Choroid plexus epithelial cell (primary cell): ENCODE data around the gene VASH2.

ENCODE experiments used
- DNase-seq: peaks from one replicate; pipeline ENCODE4 v3.0.0-alpha.2; 2010; ENCODE audit warnings: low read depth
- H3K4me3 ChIP-seq: 2 replicates; pipeline ENCODE4 v1.5.1; 2011; ENCODE audit warnings: low read depth, mild to moderate bottlenecking, control low read depth, low read length, moderate library complexity
- CTCF ChIP-seq: conservative IDR thresholded peaks from 2 replicates; pipeline ENCODE4 v1.5.1; 2011; ENCODE audit warnings: low read depth, mild to moderate bottlenecking, control low read depth, inconsistent platforms, low read length, moderate library complexity

The VASH2 gene

GRCh38 chr1:212955961-212956620, 5.8 kb downstream of the VASH2 start:
- no peak overlapping the region for H3K4me3 ChIP-seq
- no peak for TF ChIP-seq CTCF
- no peak for DNase-seq

- no peak overlapping the region for H3K4me3 ChIP-seq
- no peak for TF ChIP-seq CTCF
- no peak for DNase-seq
Observed at GRCh38 chr1:212957546-212957945, 7.2 kb downstream of the VASH2 start.

GRCh38 chr1:212958175-212958574, 7.8 kb downstream of the VASH2 start:
- no peak for TF ChIP-seq CTCF
- H3K4me3 ChIP-seq, result no peak overlapping the region
- peak; percentile 82 for DNase-seq

GRCh38 chr1:212959266-212960220, 9.2 kb downstream of the VASH2 start:
- TF ChIP-seq CTCF, result no peak
- no peak for DNase-seq
- no peak overlapping the region for H3K4me3 ChIP-seq

GRCh38 chr1:212960932-212961331, 10.6 kb downstream of the VASH2 start:
- DNase-seq, result no peak
- H3K4me3 ChIP-seq, result no peak overlapping the region
- no peak for TF ChIP-seq CTCF

GRCh38 chr1:212962509-212962908, 12.2 kb downstream of the VASH2 start:
- no peak for DNase-seq
- no peak for TF ChIP-seq CTCF
- H3K4me3 ChIP-seq, result no peak overlapping the region
